ENCODE data around the gene FKBP14. TPM values are rescaled to one million over a fixed set of nuclear protein-coding genes. Genes with fewer than 3 reads are reported as not detected.

Gene FKBP14
- total RNA-seq, 4 donors from 2014 or later: 4.9 to 86.5 (median 11.5) TPM

DNA sequence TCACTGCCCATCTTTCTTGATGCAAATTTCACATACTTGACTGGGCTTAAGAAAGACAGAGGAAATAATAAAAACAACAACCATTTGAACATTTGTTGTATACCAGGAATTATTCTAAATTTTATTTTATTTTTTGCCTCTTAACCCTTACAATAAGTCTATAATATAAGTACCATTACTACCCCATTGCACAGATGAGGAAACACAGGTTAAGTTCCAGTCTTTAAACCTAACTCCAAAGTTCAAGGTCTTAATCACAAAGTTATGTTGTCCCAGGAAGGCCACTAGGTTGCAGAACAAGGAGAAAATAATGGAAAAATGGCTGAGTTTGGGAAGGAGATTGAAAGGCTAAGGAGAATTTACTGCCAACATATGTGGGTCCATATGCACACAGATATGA is 3.5 kb downstream of the FKBP14 start:
- H3K4me1 ChIP-seq: peaks cover 0 to 4% of the 10 kb centered on the region in 2 donors
- no peak for DNase-seq
- H3K4me3 ChIP-seq: no peak overlapping the region
- no peaks in the 10 kb centered on the region for H3K36me3 ChIP-seq
- no peaks in the 10 kb centered on the region for H3K9me3 ChIP-seq
- no peak overlapping the region for H3K27ac ChIP-seq
- intact Hi-C loops (cut with DNase I; ENCODE audit: low total_unique reads): no loop called here
- no peak for TF ChIP-seq POLR2A (IDR thresholded peaks at IDR 0.05)
- TF ChIP-seq, protein P1, sequence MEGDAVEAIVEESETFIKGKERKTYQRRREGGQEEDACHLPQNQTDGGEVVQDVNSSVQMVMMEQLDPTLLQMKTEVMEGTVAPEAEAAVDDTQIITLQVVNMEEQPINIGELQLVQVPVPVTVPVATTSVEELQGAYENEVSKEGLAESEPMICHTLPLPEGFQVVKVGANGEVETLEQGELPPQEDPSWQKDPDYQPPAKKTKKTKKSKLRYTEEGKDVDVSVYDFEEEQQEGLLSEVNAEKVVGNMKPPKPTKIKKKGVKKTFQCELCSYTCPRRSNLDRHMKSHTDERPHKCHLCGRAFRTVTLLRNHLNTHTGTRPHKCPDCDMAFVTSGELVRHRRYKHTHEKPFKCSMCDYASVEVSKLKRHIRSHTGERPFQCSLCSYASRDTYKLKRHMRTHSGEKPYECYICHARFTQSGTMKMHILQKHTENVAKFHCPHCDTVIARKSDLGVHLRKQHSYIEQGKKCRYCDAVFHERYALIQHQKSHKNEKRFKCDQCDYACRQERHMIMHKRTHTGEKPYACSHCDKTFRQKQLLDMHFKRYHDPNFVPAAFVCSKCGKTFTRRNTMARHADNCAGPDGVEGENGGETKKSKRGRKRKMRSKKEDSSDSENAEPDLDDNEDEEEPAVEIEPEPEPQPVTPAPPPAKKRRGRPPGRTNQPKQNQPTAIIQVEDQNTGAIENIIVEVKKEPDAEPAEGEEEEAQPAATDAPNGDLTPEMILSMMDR (IDR thresholded peaks at IDR 0.05): no peak
- no peaks in the 10 kb centered on the region for H3K27me3 ChIP-seq

DNA sequence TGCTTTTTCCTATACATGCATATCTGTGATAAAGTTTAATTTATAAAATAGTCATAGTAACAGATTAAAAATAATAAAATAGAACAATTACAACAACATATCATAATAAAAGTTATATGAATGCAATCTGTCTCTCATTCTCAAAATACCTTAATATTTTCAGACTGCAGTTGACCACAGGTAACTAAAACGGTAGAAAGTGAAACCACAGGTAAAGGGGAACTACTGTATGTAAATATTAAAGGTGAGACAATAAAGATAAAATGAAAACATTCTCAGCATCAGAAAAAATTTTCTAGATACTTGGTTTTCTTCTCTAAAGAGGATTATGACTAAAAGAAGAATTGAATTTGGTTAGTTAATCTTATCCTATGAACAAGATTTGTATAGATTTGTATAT is 6.0 kb downstream of the FKBP14 start:
- H3K9me3 ChIP-seq: no peaks in the 10 kb centered on the region
- intact Hi-C loops (cut with DNase I; ENCODE audit: low total_unique reads): no loop called here
- no peak overlapping the region for H3K27ac ChIP-seq
- no peak for TF ChIP-seq POLR2A (IDR thresholded peaks at IDR 0.05)
- TF ChIP-seq, protein P1 (IDR thresholded peaks at IDR 0.05): no peak
- no peak overlapping the region for H3K4me3 ChIP-seq
- no peaks in the 10 kb centered on the region for H3K27me3 ChIP-seq
- no peaks in the 10 kb centered on the region for H3K36me3 ChIP-seq
- H3K4me1 ChIP-seq: peaks cover 0 to 4% of the 10 kb centered on the region in 2 donors
- no peak for DNase-seq

DNA sequence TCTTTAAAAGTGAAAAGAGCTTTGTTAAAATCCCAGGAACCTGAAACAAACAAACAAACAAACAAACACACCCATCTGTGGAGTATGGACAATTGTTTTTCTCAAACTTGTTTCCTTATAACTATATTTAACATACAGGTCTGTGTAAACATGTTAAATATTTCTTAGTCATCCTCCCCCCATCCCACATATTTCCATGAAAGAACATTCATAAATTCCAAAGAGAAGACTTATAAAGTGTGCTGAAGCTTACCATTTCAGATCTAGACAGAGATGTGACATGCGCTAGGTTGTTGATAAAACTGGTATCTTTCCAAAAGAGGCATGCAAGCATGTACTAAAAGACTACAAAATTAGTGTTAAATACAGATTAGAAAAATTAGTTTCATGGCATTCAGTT is 6.5 kb downstream of the FKBP14 start:
- TF ChIP-seq, protein P1 (IDR thresholded peaks at IDR 0.05): no peak
- TF ChIP-seq POLR2A (IDR thresholded peaks at IDR 0.05): no peak
- Histone ChIP-seq H3K36me3 (no peaks in the 10 kb centered on the region), H3K4me1 (peaks cover 0 to 4% of the 10 kb centered on the region in 2 donors), H3K27me3 (no peaks in the 10 kb centered on the region), H3K9me3 (no peaks in the 10 kb centered on the region), H3K27ac (no peak overlapping the region), H3K4me3 (no peak overlapping the region)
- intact Hi-C loops (cut with DNase I; ENCODE audit: low total_unique reads): no loop called here
- no peak for DNase-seq

DNA sequence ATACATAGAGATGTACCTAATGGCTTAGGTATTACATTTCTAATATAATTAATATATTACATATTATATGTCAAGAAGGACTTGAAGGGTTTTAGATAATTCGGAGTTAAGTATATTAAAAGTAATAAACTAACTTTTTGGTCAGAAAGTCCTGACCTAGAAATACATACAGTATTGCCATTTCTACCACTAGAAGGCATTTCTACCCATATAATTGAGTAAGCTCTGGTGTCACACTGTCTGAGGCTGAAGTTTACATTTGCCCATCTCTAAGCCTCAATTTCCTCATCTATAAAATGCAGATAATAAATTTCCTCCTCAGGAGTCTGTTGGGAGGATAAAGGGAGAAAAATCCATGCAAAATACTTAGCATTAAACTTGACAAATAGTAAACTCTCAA is 7.1 kb downstream of the FKBP14 start:
- Histone ChIP-seq H3K27me3 (no peaks in the 10 kb centered on the region), H3K27ac (no peak overlapping the region), H3K4me1 (peaks cover 0 to 4% of the 10 kb centered on the region in 2 donors), H3K9me3 (no peaks in the 10 kb centered on the region), H3K4me3 (no peak overlapping the region), H3K36me3 (no peaks in the 10 kb centered on the region)
- TF ChIP-seq, protein P1 (IDR thresholded peaks at IDR 0.05): no peak
- TF ChIP-seq POLR2A (IDR thresholded peaks at IDR 0.05): no peak
- intact Hi-C loops (cut with DNase I; ENCODE audit: low total_unique reads): no loop called here
- no peak for DNase-seq

DNA sequence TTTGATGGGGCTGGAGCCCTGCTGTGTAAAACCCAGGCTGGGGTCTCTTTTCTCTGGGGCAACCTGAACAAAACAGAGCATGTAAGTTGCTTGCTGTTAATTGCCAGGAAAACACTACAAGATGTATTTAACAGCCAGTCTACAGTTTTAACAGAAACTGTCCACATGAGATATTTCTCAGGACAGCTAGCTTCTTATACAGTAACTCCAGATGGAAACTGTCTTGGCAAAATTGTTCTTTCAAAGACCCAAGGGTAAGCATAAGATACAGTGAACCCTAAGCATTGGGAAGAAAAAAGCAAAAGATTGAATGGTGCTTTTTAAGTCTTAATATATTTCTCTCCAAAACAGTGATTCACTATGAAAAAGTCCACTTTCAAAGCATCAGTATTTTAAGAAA is 8.1 kb downstream of the FKBP14 start:
- DNase-seq: no peak
- Histone ChIP-seq H3K27ac (no peak overlapping the region), H3K4me1 (peaks cover 0 to 4% of the 10 kb centered on the region in 2 donors), H3K27me3 (no peaks in the 10 kb centered on the region), H3K36me3 (no peaks in the 10 kb centered on the region), H3K9me3 (no peaks in the 10 kb centered on the region), H3K4me3 (no peak overlapping the region)
- intact Hi-C loops (cut with DNase I; ENCODE audit: low total_unique reads): no loop called here
- TF ChIP-seq POLR2A (IDR thresholded peaks at IDR 0.05): no peak
- TF ChIP-seq, protein P1 (IDR thresholded peaks at IDR 0.05): no peak
